ENCODE data around the gene HOGA1. TPM values are rescaled to one million over a fixed set of nuclear protein-coding genes. Genes with fewer than 3 reads are reported as not detected.

The HOGA1 gene
- total RNA-seq, 3 donors from 2014 or later, result 1.9 to 11.0 (median 2.3) TPM

DNA sequence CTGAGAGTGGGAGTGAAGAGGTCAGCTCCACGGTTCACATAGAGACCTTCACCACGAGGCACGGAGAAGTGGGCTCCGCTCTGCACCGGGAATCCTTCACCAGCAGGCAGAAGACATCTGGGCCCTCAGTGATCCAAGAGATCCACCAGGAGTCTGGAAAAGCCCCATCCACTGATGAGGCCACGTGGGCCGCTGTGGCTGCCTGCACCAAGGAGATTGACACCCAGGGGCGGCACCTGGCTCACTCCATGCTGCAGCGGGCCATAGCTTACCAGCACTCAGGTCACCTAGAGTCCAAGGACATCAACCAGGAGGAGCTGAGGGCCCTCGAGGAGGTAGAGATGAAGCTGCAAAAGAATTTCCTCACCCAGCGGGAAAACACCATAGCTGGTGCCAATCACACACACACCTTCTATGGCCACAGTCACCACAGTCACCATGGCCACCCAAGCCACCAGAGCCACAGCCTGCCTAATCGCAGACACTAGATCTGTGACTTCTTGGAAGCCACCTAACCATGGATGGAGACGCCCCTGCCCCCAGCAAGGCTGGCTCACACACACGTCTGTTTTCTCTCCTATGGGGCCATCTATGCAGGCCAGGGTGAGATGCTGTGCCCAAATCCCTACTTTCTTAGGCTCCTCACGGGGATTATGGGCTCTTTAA is 6.0 kb downstream of the HOGA1 start:
- TF ChIP-seq POLR2A (IDR thresholded peaks at IDR 0.05) (no peak), POLR2AphosphoS5 (IDR thresholded peaks at IDR 0.05) (no peak)
- TF ChIP-seq, protein P1, sequence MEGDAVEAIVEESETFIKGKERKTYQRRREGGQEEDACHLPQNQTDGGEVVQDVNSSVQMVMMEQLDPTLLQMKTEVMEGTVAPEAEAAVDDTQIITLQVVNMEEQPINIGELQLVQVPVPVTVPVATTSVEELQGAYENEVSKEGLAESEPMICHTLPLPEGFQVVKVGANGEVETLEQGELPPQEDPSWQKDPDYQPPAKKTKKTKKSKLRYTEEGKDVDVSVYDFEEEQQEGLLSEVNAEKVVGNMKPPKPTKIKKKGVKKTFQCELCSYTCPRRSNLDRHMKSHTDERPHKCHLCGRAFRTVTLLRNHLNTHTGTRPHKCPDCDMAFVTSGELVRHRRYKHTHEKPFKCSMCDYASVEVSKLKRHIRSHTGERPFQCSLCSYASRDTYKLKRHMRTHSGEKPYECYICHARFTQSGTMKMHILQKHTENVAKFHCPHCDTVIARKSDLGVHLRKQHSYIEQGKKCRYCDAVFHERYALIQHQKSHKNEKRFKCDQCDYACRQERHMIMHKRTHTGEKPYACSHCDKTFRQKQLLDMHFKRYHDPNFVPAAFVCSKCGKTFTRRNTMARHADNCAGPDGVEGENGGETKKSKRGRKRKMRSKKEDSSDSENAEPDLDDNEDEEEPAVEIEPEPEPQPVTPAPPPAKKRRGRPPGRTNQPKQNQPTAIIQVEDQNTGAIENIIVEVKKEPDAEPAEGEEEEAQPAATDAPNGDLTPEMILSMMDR (IDR thresholded peaks at IDR 0.05), result no peak
- intact Hi-C loops (cut with DNase I; ENCODE audit: low total_unique reads), result no loop called here

DNA sequence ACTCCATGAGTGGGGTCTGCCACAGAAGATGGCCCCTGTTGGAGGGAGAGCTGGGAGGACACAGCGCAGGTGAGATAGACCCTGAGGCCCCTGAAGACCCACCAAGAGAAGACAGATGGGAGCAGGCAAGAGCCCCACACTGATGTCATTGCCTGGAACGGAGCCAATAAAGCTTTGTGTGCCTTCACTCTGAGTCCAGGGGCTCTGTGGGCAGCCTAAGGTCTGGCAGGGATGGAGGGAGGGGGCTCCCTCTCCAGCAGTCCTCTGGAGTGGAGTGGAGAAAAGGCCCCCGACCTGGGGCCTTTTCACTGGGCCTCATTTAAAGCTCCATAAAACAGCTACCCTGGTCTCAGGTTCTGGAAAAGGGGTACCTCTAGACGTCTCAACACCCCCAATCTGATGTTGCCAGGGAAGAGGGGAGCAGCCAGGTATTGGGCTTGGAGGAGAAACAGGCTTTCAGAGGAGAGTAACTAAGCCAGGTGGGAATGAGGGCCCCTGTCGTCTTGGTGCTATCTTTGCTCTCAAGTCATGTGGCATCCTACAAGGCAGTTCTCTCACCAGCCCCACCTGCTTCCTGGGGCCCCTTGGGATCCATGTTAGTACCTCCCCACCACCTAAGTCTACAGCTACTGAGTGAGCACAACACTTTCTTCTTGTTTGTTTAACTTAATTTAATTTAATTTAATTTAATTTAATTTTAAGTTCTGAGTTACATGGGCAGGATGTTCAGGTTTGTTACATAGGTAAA is 6.7 kb downstream of the HOGA1 start:
- no peak for TF ChIP-seq POLR2AphosphoS5 (IDR thresholded peaks at IDR 0.05)
- TF ChIP-seq, protein P1 (IDR thresholded peaks at IDR 0.05), result no peak
- H3K4me3 ChIP-seq, result no peak overlapping the region
- no peaks in the 10 kb centered on the region for H3K36me3 ChIP-seq
- H3K4me1 ChIP-seq, result no peaks in the 10 kb centered on the region
- intact Hi-C loops (cut with DNase I; ENCODE audit: low total_unique reads), result no loop called here
- H3K27ac ChIP-seq, result no peak overlapping the region
- DNase-seq (ENCODE audit: low spot score in 2 of 2), result no peak
- H3K27me3 ChIP-seq, result no peaks in the 10 kb centered on the region
- no peaks in the 10 kb centered on the region for H3K9me3 ChIP-seq

More for the DNA sequence above, 6.0 kb downstream of the HOGA1 start:
- no peak for DNase-seq (ENCODE audit: low spot score in 2 of 2)
- no peak overlapping the region for H3K4me3 ChIP-seq
- no peaks in the 10 kb centered on the region for H3K27me3 ChIP-seq
- H3K27ac ChIP-seq, result no peak overlapping the region
- H3K36me3 ChIP-seq, result no peaks in the 10 kb centered on the region
- H3K9me3 ChIP-seq, result no peaks in the 10 kb centered on the region
- H3K4me1 ChIP-seq, result no peaks in the 10 kb centered on the region

DNA sequence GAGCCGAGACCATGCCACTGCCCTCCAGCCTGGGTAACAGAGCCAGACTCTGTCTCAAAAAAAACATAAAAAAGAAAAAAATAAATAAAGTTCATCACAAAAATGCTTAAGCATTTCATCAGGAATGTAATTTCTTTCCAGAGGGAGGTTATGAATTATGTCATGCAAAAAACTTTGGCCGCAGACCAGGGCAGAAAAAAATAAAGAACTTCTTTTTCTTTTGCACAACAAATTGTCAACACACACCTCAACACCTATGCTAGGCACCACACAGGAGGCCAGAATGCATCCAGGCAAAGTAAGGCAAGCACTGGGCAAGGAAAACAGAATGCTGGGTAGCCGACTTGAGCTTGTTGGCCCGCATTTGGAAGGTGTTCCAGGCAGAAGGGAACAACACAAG is 9.2 kb downstream of the HOGA1 start:
- H3K27ac ChIP-seq, result peak overlapping the region in 1 of 2 donors; percentile 20

DNA sequence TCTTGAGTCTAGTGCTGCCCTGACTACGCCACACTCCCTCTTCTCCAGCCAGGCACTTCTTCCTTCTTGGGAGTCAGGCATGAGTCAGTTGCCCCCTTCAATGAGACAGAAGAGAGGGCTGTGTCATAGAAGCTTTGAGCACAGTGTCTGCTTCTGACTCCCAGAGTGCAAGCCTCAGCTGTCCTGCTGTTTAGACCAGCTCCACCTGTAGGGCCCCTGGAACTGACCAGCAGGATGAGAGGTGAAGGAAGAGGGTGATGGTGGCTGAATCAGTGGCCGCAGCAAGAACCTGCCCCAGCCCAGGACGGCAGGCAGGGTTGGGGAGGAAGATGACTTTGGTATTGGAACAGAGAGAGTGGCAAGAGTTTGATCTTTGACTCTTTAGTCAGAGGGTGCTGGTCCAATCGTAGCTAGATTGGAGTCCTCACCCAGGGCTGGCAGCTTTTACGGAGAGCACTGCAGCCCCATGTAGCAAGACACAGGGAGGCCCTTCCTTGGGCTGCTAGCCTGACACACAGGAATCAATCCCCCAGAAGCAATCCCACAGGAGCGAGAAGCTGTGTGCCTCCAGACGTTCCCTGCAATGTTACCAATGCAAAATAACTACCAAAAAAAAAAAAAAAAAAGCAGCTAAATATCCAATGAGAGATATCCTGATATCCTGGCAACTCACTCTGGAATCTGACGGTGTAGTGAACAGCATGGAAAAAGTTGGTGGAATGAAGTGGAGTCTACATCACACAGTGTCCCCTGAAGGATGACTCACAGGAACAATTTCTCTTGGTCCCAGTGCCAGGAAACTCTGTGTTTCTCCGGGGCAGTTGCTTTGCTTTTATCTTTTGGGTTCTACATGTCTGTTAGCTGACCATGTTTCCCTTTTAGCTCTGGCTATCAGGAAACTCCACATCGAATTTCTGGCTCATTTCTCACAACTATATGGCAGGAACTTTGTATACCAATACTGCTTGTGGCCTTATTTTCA is 12.2 kb downstream of the HOGA1 start:
- Histone ChIP-seq H3K4me3 (no peak overlapping the region), H3K27ac (peak overlapping the region; percentile 64 to 84), H3K9me3 (no peaks in the 10 kb centered on the region), H3K27me3 (no peaks in the 10 kb centered on the region), H3K36me3 (no peaks in the 10 kb centered on the region), H3K4me1 (no peaks in the 10 kb centered on the region)
- DNase-seq (ENCODE audit: low spot score in 2 of 2), result peak in 1 of 2 donors; percentile 68
- intact Hi-C loops (cut with DNase I; ENCODE audit: low total_unique reads), result no loop called here
- no peak for TF ChIP-seq POLR2A (IDR thresholded peaks at IDR 0.05)
- TF ChIP-seq POLR2AphosphoS5 (IDR thresholded peaks at IDR 0.05), result peak in 1 of 3 donors; percentile 72
- TF ChIP-seq, protein P1 (IDR thresholded peaks at IDR 0.05), result no peak

More for the DNA sequence above, 9.2 kb downstream of the HOGA1 start:
- DNase-seq (ENCODE audit: low spot score in 2 of 2), result no peak
- intact Hi-C loops (cut with DNase I; ENCODE audit: low total_unique reads), result no loop called here
- H3K36me3 ChIP-seq, result no peaks in the 10 kb centered on the region
- TF ChIP-seq POLR2AphosphoS5 (IDR thresholded peaks at IDR 0.05) (no peak), POLR2A (IDR thresholded peaks at IDR 0.05) (no peak)
- TF ChIP-seq, protein P1 (IDR thresholded peaks at IDR 0.05), result no peak
- no peaks in the 10 kb centered on the region for H3K9me3 ChIP-seq
- H3K27me3 ChIP-seq, result no peaks in the 10 kb centered on the region
- H3K4me3 ChIP-seq, result no peak overlapping the region
- H3K4me1 ChIP-seq, result no peaks in the 10 kb centered on the region

Measured in breast epithelium (tissue), 4 donors.